ENCODE results near the gene SEPTIN12.

- TF ChIP-seq CTCF (conservative IDR thresholded peaks at IDR 0.05; ENCODE audit: low read depth in 2 of 2) (no peak), EZH2 (IDR thresholded peaks at IDR 0.05; ENCODE audit: low read depth, unreplicated experiment) (no peak), EZH2phosphoT487 (IDR thresholded peaks at IDR 0.05; ENCODE audit: unreplicated experiment) (no peak), CREB1 (CRISPR knock-in tag; IDR thresholded peaks at IDR 0.05; ENCODE audit: low read depth) (no peak), JUNB (IDR thresholded peaks at IDR 0.05; ENCODE audit: unreplicated experiment) (no peak), POLR2AphosphoS5 (IDR thresholded peaks at IDR 0.05; ENCODE audit: low read depth) (no peak), STAT1 (IDR thresholded peaks at IDR 0.05; ENCODE audit: unreplicated experiment) (no peak), REST (IDR thresholded peaks at IDR 0.05; ENCODE audit: unreplicated experiment) (no peak)
- TF ChIP-seq, protein P1, sequence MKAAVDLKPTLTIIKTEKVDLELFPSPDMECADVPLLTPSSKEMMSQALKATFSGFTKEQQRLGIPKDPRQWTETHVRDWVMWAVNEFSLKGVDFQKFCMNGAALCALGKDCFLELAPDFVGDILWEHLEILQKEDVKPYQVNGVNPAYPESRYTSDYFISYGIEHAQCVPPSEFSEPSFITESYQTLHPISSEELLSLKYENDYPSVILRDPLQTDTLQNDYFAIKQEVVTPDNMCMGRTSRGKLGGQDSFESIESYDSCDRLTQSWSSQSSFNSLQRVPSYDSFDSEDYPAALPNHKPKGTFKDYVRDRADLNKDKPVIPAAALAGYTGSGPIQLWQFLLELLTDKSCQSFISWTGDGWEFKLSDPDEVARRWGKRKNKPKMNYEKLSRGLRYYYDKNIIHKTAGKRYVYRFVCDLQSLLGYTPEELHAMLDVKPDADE (IDR thresholded peaks at IDR 0.05): no peak
Measured at GRCh38 chr16:4787068-4787467, 1.1 kb downstream of the SEPTIN12 start.
